Measurements from ENCODE around the gene RPRD1B. TPM values are rescaled to one million over a fixed set of nuclear protein-coding genes. Genes with fewer than 3 reads are reported as not detected.

Gene RPRD1B
- total and polyA plus RNA-seq, 2 of the 13 experiments (the other 11 are each of a cell fraction or from before 2014, with no cell fraction given): 31.1 to 41.5 TPM

DNA sequence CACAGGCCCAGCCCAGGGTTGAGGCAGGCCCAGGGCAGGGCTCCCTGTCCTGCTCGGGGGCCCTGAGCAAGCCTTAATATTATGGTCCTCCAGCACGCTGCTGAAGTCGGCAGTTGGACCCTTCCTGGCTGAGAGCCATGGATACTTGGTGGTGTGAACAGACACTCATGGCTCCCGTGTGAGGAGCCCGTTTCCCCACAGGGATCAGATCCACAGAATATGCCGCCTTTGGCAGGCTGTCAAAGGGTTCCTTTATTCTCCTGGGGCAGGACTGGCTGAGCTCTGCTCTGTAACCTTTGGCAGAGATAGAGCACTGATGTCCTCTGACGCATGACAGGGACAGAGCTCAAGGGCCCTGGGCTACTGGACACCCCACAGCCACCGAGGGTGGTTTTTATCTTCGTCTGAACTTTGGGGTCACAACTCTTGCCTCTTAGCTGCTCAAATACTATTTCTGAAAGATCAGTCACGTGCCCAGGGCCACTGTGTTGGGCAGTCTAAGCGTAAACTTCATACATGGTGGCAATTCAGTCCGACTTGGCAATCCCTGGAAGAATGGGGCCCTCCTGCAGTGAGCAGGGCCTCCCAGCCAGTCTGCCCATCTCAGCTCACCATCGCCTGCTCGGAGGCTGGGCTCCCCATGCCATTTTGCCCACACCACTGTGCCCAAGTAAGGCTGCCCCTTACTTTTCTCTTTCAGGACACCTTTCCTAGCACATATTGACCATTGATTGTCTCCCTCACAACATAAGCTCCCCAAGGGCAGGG is 49.3 kb upstream of the RPRD1B start (continued):
- TF ChIP-seq ZNF282 (IDR thresholded peaks at IDR 0.05; ENCODE audit: partially characterized antibody): no peak
- TF ChIP-seq, protein P1, sequence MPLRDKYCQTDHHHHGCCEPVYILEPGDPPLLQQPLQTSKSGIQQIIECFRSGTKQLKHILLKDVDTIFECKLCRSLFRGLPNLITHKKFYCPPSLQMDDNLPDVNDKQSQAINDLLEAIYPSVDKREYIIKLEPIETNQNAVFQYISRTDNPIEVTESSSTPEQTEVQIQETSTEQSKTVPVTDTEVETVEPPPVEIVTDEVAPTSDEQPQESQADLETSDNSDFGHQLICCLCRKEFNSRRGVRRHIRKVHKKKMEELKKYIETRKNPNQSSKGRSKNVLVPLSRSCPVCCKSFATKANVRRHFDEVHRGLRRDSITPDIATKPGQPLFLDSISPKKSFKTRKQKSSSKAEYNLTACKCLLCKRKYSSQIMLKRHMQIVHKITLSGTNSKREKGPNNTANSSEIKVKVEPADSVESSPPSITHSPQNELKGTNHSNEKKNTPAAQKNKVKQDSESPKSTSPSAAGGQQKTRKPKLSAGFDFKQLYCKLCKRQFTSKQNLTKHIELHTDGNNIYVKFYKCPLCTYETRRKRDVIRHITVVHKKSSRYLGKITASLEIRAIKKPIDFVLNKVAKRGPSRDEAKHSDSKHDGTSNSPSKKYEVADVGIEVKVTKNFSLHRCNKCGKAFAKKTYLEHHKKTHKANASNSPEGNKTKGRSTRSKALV (CRISPR knock-in tag; IDR thresholded peaks at IDR 0.05): 0 out of 2 replicates have a peak, but pooled peaks have one; percentile 74
- TF ChIP-seq, protein P2, sequence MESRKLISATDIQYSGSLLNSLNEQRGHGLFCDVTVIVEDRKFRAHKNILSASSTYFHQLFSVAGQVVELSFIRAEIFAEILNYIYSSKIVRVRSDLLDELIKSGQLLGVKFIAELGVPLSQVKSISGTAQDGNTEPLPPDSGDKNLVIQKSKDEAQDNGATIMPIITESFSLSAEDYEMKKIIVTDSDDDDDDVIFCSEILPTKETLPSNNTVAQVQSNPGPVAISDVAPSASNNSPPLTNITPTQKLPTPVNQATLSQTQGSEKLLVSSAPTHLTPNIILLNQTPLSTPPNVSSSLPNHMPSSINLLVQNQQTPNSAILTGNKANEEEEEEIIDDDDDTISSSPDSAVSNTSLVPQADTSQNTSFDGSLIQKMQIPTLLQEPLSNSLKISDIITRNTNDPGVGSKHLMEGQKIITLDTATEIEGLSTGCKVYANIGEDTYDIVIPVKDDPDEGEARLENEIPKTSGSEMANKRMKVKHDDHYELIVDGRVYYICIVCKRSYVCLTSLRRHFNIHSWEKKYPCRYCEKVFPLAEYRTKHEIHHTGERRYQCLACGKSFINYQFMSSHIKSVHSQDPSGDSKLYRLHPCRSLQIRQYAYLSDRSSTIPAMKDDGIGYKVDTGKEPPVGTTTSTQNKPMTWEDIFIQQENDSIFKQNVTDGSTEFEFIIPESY (CRISPR knock-in tag; IDR thresholded peaks at IDR 0.05): 0 out of 2 replicates have a peak, but pooled peaks have one; percentile 20
- TF ChIP-seq XBP1 (CRISPR knock-in tag; IDR thresholded peaks at IDR 0.05): no peak
- no peak for TF ChIP-seq ZNF678 (CRISPR knock-in tag; IDR thresholded peaks at IDR 0.05)
- TF ChIP-seq, protein P3, sequence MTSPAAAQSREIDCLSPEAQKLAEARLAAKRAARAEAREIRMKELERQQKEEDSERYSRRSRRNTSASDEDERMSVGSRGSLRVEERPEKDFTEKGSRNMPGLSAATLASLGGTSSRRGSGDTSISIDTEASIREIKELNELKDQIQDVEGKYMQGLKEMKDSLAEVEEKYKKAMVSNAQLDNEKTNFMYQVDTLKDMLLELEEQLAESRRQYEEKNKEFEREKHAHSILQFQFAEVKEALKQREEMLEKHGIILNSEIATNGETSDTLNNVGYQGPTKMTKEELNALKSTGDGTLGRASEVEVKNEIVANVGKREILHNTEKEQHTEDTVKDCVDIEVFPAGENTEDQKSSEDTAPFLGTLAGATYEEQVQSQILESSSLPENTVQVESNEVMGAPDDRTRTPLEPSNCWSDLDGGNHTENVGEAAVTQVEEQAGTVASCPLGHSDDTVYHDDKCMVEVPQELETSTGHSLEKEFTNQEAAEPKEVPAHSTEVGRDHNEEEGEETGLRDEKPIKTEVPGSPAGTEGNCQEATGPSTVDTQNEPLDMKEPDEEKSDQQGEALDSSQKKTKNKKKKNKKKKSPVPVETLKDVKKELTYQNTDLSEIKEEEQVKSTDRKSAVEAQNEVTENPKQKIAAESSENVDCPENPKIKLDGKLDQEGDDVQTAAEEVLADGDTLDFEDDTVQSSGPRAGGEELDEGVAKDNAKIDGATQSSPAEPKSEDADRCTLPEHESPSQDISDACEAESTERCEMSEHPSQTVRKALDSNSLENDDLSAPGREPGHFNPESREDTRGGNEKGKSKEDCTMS (CRISPR knock-in tag; conservative IDR thresholded peaks at IDR 0.05): no peak
- no peak for TF ChIP-seq ADNP (CRISPR knock-in tag; IDR thresholded peaks at IDR 0.05)
- TF ChIP-seq, protein P4, sequence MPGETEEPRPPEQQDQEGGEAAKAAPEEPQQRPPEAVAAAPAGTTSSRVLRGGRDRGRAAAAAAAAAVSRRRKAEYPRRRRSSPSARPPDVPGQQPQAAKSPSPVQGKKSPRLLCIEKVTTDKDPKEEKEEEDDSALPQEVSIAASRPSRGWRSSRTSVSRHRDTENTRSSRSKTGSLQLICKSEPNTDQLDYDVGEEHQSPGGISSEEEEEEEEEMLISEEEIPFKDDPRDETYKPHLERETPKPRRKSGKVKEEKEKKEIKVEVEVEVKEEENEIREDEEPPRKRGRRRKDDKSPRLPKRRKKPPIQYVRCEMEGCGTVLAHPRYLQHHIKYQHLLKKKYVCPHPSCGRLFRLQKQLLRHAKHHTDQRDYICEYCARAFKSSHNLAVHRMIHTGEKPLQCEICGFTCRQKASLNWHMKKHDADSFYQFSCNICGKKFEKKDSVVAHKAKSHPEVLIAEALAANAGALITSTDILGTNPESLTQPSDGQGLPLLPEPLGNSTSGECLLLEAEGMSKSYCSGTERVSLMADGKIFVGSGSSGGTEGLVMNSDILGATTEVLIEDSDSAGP (CRISPR knock-in tag; IDR thresholded peaks at IDR 0.05; ENCODE audit: borderline replicate concordance): peak; percentile 76
- TF ChIP-seq LBX2 (CRISPR knock-in tag; IDR thresholded peaks at IDR 0.05; ENCODE audit: borderline replicate concordance): no peak
- peak; percentile 3; the same call in 1 of the 2 replicates for TF ChIP-seq KLF13 (CRISPR knock-in tag; IDR thresholded peaks at IDR 0.05)
